Lung (tissue), 12 donors: Measurements from ENCODE around the gene BEX3. TPM values are rescaled to one million over a fixed set of nuclear protein-coding genes. Genes with fewer than 3 reads are reported as not detected.
"Not testable (repeated sequence)": the region's sequence is repeated elsewhere in the genome, so short reads cannot be mapped to it uniquely, and the experiment has no call there.

Experiments
- ATAC-seq: fragments of 200-7000 bp; cut with Tn5 transposase; one replicate; pipeline ENCODE4 v1.9.1; 2020; ENCODE audit warnings: moderate number of reproducible peaks; ENCODE audit not compliant: insufficient read depth, low FRiP score
- DNase-seq, 3 donors: peaks; one replicate each; pipeline ENCODE4 v3.0.0-alpha.2; 2013 to 2017
- H3K27ac ChIP-seq, 2 donors: one replicate each; pipeline ENCODE4 v1.5.1; 2013; ENCODE audit warnings: mild to moderate bottlenecking in 2 of 2, moderate library complexity in 2 of 2, control low read depth in 1 of 2, inconsistent platforms in 1 of 2, low read depth in 1 of 2, low read length in 1 of 2
- H3K27me3 ChIP-seq, 3 donors: one replicate each; pipeline ENCODE4 v1.5.1; 2013; ENCODE audit warnings: low read length in 2 of 3; ENCODE audit not compliant: control insufficient read depth in 3 of 3, insufficient read depth in 3 of 3
- H3K36me3 ChIP-seq, 4 donors: one replicate each; pipeline ENCODE4 v1.5.1; 2013; ENCODE audit warnings: low read length in 4 of 4, mild to moderate bottlenecking in 1 of 4, moderate library complexity in 1 of 4; ENCODE audit not compliant: control insufficient read depth in 4 of 4, insufficient read depth in 4 of 4
- H3K4me1 ChIP-seq, 5 donors: one replicate each; pipeline ENCODE4 v1.5.1; 2013; ENCODE audit warnings: low read length in 5 of 5, mild to moderate bottlenecking in 2 of 5, moderate library complexity in 1 of 5; ENCODE audit not compliant: control insufficient read depth in 5 of 5, insufficient read depth in 5 of 5
- H3K4me3 ChIP-seq: one replicate; pipeline ENCODE4 v1.5.1; 2013; ENCODE audit warnings: mild to moderate bottlenecking, control low read depth, moderate library complexity
- H3K9ac ChIP-seq, 2 donors: one replicate each; pipeline ENCODE4 v1.5.1; 2013; ENCODE audit warnings: low read length in 2 of 2, control low read depth in 1 of 2; ENCODE audit not compliant: insufficient read depth in 1 of 2
- H3K9me3 ChIP-seq, 4 donors: one replicate each; pipeline ENCODE4 v1.5.1; 2013; ENCODE audit warnings: low read length in 3 of 4, mild to moderate bottlenecking in 1 of 4, moderate library complexity in 1 of 4; ENCODE audit not compliant: control insufficient read depth in 4 of 4, insufficient read depth in 3 of 4
- CTCF ChIP-seq: IDR thresholded peaks from 2 replicates; pipeline ENCODE4 v1.5.1; 2012; ENCODE audit warnings: mild to moderate bottlenecking; ENCODE audit errors: control extremely low read depth, extremely low read depth
- WGBS, 2 donors: extraction: QIAGEN DNeasy Blood & Tissue Kit; methylation state at CpG; one replicate each; pipeline ENCODE4 v1.1.7; 2013; 5-methylcytosine and 5-hydroxymethylcytosine counted together
- polyA plus RNA-seq, 2 donors: library from polyadenylated mRNA; stranded (reverse); fragments of 200-250 nt; gene quantifications; one replicate each; pipeline ENCODE4 v1.2.1, GENCODE V29; 2013
- total RNA-seq, 2 donors: library from RNA; depleted of rRNA in 1 of 2; stranded (reverse); fragments of >200 nt in 1 of 2; gene quantifications; one replicate each; pipeline ENCODE4 v1.2.1, GENCODE V29; 2014 to 2021
- donor health status: control.
- donor health status: control.
- donor health status: Bipolar disorder and iron deficiency.
- donor health status: healthy.
- donor health status: DM: yes; HTN: yes; CAD: no.

Gene BEX3
- total and polyA plus RNA-seq, 4 donors, result 79.7 to 145 (median 96.4) TPM

- Histone ChIP-seq H3K4me3 (no peak overlapping the region), H3K36me3 (peaks cover 0 to 7% (median 0%) of the 10 kb centered on the region in 4 donors), H3K4me1 (peaks cover 0 to 2% (median 0%) of the 10 kb centered on the region in 5 donors), H3K27me3 (peaks cover 0 to 13% (median 0%) of the 10 kb centered on the region in 3 donors), H3K27ac (no peak overlapping the region), H3K9me3 (peaks cover 0 to 4% (median 0%) of the 10 kb centered on the region in 4 donors), H3K9ac (no peak overlapping the region)
- no peak for ATAC-seq
- WGBS, 2 donors, result 66 to 78% methylated on average over 2 of the region's 2 CpGs
- TF ChIP-seq CTCF, result no peak
- no peak for DNase-seq
Observed at GRCh38 chrX:103378990-103379389, 2.7 kb downstream of the BEX3 start.

GRCh38 chrX:103382877-103383276 lies 6.5 kb downstream of the BEX3 start:
- no peak overlapping the region for H3K27ac ChIP-seq
- no peak for TF ChIP-seq CTCF
- no peaks in the 10 kb centered on the region for H3K4me1 ChIP-seq
- 84 to 100% methylated on average over 1 of the region's 1 CpG for WGBS, 2 donors
- H3K9ac ChIP-seq, result no peak overlapping the region
- H3K4me3 ChIP-seq, result no peak overlapping the region
- peaks cover 0 to 3% (median 0%) of the 10 kb centered on the region in 4 donors for H3K36me3 ChIP-seq
- H3K9me3 ChIP-seq, result no peaks in the 10 kb centered on the region
- H3K27me3 ChIP-seq, result peaks cover 0 to 20% (median 0%) of the 10 kb centered on the region in 3 donors
- DNase-seq (no peak), ATAC-seq (no peak)

- Histone ChIP-seq H3K9me3 (no peaks in the 10 kb centered on the region), H3K36me3 (no peaks in the 10 kb centered on the region), H3K27me3 (peaks cover 0 to 31% (median 2%) of the 10 kb centered on the region in 3 donors), H3K27ac (no peak overlapping the region), H3K9ac (no peak overlapping the region), H3K4me3 (no peak overlapping the region), H3K4me1 (no peaks in the 10 kb centered on the region)
- DNase-seq (peak in 1 of 3 donors; percentile 5), ATAC-seq (peak; percentile 41)
- no peak for TF ChIP-seq CTCF
- WGBS, 2 donors, result 57 to 81% methylated on average over 2 of the region's 2 CpGs
Observed at GRCh38 chrX:103384672-103385071, 8.3 kb downstream of the BEX3 start.

GRCh38 chrX:103385283-103385830 lies 9.0 kb downstream of the BEX3 start:
- not testable (repeated sequence) for H3K27ac ChIP-seq, ATAC-seq, H3K4me3 ChIP-seq, H3K9me3 ChIP-seq, DNase-seq, H3K4me1 ChIP-seq, H3K9ac ChIP-seq, H3K36me3 ChIP-seq
- H3K27me3 ChIP-seq, result peaks cover 0 to 33% (median 4%) of the 10 kb centered on the region in 3 donors
- WGBS, 2 donors, result 73 to 82% methylated on average over 5 of the region's 5 CpGs
